ENCODE measurements around the gene SRP9. TPM values are rescaled to one million over a fixed set of nuclear protein-coding genes. Genes with fewer than 3 reads are reported as not detected.
"Not testable (repeated sequence)": the region's sequence is repeated elsewhere in the genome, so short reads cannot be mapped to it uniquely, and the experiment has no call there.

The SRP9 gene
- polyA plus RNA-seq, 1 donor (not counting 4 experiments of a cell fraction or from before 2014, with no cell fraction given): 441 TPM

DNA sequence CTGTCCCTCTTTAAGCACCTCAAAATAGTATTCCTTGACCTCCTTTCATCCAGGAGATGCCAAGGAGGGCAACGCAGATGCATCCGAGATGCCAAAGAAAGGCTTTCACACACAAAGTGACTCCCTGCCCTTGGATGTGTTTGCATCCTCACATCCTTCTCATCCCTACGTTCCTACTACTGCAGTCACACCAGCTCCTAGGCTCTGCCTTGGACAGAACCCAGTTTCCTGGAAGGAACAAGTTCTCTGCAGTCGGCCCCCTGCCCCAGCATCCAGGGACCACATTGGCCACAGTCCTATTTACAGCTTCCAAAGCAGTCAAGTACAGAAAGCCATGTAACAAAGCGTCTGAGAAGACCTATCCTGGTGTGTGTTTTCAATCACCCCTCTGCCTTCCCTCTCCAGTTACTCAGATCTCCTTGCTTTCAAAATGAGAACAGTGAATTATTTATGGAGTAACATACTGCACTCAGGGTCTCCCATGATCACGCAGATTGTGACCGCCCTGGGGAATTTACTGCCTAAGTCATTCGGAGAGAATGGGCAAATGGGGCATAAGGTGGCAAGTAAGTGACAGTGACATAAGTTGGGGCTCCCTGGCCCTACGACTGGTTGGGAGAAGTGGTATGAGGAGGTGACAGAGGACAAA lies 21.8 kb upstream of the SRP9 start:
- no peak for DNase-seq (ENCODE audit: low read depth, low spot score)
- Histone ChIP-seq H2AFZ (ENCODE audit: control insufficient read depth, low read length) (no peak overlapping the region), H3K27me3 (ENCODE audit: control insufficient read depth, extremely low read depth, insufficient read depth, low read length) (no peaks in the 10 kb centered on the region), H3K4me1 (ENCODE audit: control insufficient read depth, extremely low read depth, insufficient read depth, low read length) (peaks cover 12% of the 10 kb centered on the region), H3K4me2 (ENCODE audit: control insufficient read depth, extremely low read depth, insufficient read depth, low read depth, low read length) (peak overlapping the region; percentile 2), H3K79me2 (ENCODE audit: control insufficient read depth, insufficient read depth, low read length) (no peaks in the 10 kb centered on the region), H3K36me3 (ENCODE audit: control insufficient read depth in 2 of 2, extremely low read depth in 1 of 2, insufficient read depth in 2 of 2, low read length in 2 of 2) (no peaks in the 10 kb centered on the region), H3K27ac (ENCODE audit: control insufficient read depth, insufficient read depth, low read length) (no peak overlapping the region), H3K9me1 (ENCODE audit: control insufficient read depth, extremely low read depth, insufficient read depth, low read length) (peaks cover 2% of the 10 kb centered on the region), H4K20me1 (ENCODE audit: control insufficient read depth, extremely low read depth, insufficient read depth, low read length) (no peaks in the 10 kb centered on the region), H3K9ac (ENCODE audit: control insufficient read depth, extremely low read depth, insufficient read depth, low read length) (no peak overlapping the region), H3K9me3 (ENCODE audit: control insufficient read depth, low read depth, low read length) (no peaks in the 10 kb centered on the region), H3K4me3 (ENCODE audit: control insufficient read depth in 2 of 3, extremely low read depth in 1 of 3, insufficient read depth in 2 of 3, low read depth in 1 of 3, low read length in 3 of 3) (no peak overlapping the region)
- no peak for TF ChIP-seq CTCF (optimal IDR thresholded peaks at IDR 0.05 in 1 of 3, IDR thresholded peaks at IDR 0.05 in 1 of 3, conservative IDR thresholded peaks at IDR 0.05 in 1 of 3; ENCODE audit: extremely low read depth in 1 of 3, insufficient read depth in 2 of 3, low read length in 3 of 3)
- no peak for TF ChIP-seq EZH2 (IDR thresholded peaks at IDR 0.05; ENCODE audit: low read length)
- dilution Hi-C loops (cut with MboI; ENCODE audit: extremely low pct_ligation_motif_present, low sequenced_read_pairs): no loop called here
- no peak for FAIRE-seq

DNA sequence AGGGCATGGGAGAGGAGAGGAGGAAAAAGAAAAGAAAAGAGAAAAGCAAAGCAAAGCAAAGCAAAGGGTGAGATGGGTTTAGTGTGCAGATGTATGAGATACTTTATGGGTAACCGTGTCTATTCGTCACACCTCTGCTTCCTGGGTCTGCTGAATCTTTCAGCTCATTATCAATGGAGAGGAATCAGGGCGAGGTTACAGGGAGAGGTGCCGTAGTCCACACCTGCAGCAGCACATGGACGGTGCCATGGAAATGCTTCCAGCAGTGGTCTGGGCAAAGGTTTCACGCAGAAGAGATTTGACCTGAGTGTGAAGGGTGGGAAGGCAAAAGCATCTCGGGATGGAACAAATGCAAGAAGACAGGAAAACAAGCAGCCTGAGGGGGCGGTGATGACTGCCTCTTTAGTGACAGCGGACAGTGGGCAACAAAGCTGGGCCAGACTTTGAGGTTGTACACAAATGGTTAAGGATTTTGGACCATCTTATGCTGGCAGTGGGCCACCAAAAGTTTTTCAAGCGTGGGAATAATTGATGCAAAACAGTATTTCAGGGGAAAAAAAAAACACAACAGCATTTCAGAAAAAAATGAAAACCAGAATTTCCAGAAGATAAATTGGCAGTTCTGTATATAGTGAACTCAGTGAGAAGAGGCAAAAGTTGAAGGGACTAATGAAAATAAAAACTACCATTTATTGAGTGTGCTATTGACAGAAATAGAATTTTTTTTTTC lies 19.5 kb upstream of the SRP9 start:
- DNase-seq (ENCODE audit: low read depth, low spot score) (no peak), FAIRE-seq (no peak)
- Histone ChIP-seq H3K9me3 (ENCODE audit: control insufficient read depth, low read depth, low read length) (no peaks in the 10 kb centered on the region), H3K4me2 (ENCODE audit: control insufficient read depth, extremely low read depth, insufficient read depth, low read depth, low read length) (no peak overlapping the region), H3K9me1 (ENCODE audit: control insufficient read depth, extremely low read depth, insufficient read depth, low read length) (peaks cover 2% of the 10 kb centered on the region), H2AFZ (ENCODE audit: control insufficient read depth, low read length) (no peak overlapping the region), H3K79me2 (ENCODE audit: control insufficient read depth, insufficient read depth, low read length) (no peaks in the 10 kb centered on the region), H3K36me3 (ENCODE audit: control insufficient read depth in 2 of 2, extremely low read depth in 1 of 2, insufficient read depth in 2 of 2, low read length in 2 of 2) (no peaks in the 10 kb centered on the region), H3K27ac (ENCODE audit: control insufficient read depth, insufficient read depth, low read length) (no peak overlapping the region), H4K20me1 (ENCODE audit: control insufficient read depth, extremely low read depth, insufficient read depth, low read length) (no peaks in the 10 kb centered on the region), H3K27me3 (ENCODE audit: control insufficient read depth, extremely low read depth, insufficient read depth, low read length) (no peaks in the 10 kb centered on the region), H3K9ac (ENCODE audit: control insufficient read depth, extremely low read depth, insufficient read depth, low read length) (no peak overlapping the region), H3K4me3 (ENCODE audit: control insufficient read depth in 2 of 3, extremely low read depth in 1 of 3, insufficient read depth in 2 of 3, low read depth in 1 of 3, low read length in 3 of 3) (no peak overlapping the region), H3K4me1 (ENCODE audit: control insufficient read depth, extremely low read depth, insufficient read depth, low read length) (peaks cover 12% of the 10 kb centered on the region)
- no peak for TF ChIP-seq CTCF (optimal IDR thresholded peaks at IDR 0.05 in 1 of 3, IDR thresholded peaks at IDR 0.05 in 1 of 3, conservative IDR thresholded peaks at IDR 0.05 in 1 of 3; ENCODE audit: extremely low read depth in 1 of 3, insufficient read depth in 2 of 3, low read length in 3 of 3)
- dilution Hi-C loops (cut with MboI; ENCODE audit: extremely low pct_ligation_motif_present, low sequenced_read_pairs): no loop called here

DNA sequence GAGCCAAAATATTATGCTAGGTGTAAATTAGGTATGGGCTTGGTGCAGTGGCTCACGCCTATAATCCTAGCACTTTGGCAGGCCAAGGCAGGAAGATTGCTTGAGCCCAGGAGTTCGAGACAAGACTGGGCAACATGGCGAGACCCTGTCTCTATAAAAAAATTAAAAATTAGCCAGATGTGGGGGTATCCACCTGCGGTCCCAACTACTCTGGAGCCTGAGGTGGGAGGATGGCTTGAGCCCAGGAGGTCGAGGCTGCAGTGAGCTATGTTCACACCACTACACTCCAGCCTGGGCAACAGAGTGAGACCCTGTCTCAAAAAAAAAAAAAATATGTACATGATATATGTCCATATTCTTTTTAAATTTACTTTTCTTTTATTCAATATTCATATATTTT lies 17.7 kb upstream of the SRP9 start:
- dilution Hi-C loops (cut with MboI; ENCODE audit: extremely low pct_ligation_motif_present, low sequenced_read_pairs); H3K9me1 ChIP-seq (ENCODE audit: control insufficient read depth, extremely low read depth, insufficient read depth, low read length); H3K27me3 ChIP-seq (ENCODE audit: control insufficient read depth, extremely low read depth, insufficient read depth, low read length); H3K9me3 ChIP-seq (ENCODE audit: control insufficient read depth, low read depth, low read length); FAIRE-seq; H4K20me1 ChIP-seq (ENCODE audit: control insufficient read depth, extremely low read depth, insufficient read depth, low read length); H3K27ac ChIP-seq (ENCODE audit: control insufficient read depth, insufficient read depth, low read length); H3K4me3 ChIP-seq (ENCODE audit: control insufficient read depth in 2 of 3, extremely low read depth in 1 of 3, insufficient read depth in 2 of 3, low read depth in 1 of 3, low read length in 3 of 3); DNase-seq (ENCODE audit: low read depth, low spot score); H3K79me2 ChIP-seq (ENCODE audit: control insufficient read depth, insufficient read depth, low read length); H3K4me2 ChIP-seq (ENCODE audit: control insufficient read depth, extremely low read depth, insufficient read depth, low read depth, low read length); H3K36me3 ChIP-seq (ENCODE audit: control insufficient read depth in 2 of 2, extremely low read depth in 1 of 2, insufficient read depth in 2 of 2, low read length in 2 of 2); H2AFZ ChIP-seq (ENCODE audit: control insufficient read depth, low read length); H3K9ac ChIP-seq (ENCODE audit: control insufficient read depth, extremely low read depth, insufficient read depth, low read length): not testable (repeated sequence)
- peaks cover 10% of the 10 kb centered on the region for H3K4me1 ChIP-seq (ENCODE audit: control insufficient read depth, extremely low read depth, insufficient read depth, low read length)
